SK-N-MC (cell line): ENCODE results near the gene TRIM25.

Experiments
- EZH2 ChIP-seq: fragments of 200-600 bp; sonication (generic); IDR thresholded peaks from one replicate; pipeline ENCODE4 v1.6.1; 2017; ENCODE audit warnings: antibody characterized with exemption
- POLR2AphosphoS5 ChIP-seq: IDR thresholded peaks from 2 replicates; pipeline ENCODE4 v1.6.1; 2012; ENCODE audit warnings: mild to moderate bottlenecking, low read depth, low read length, borderline replicate concordance

DNA sequence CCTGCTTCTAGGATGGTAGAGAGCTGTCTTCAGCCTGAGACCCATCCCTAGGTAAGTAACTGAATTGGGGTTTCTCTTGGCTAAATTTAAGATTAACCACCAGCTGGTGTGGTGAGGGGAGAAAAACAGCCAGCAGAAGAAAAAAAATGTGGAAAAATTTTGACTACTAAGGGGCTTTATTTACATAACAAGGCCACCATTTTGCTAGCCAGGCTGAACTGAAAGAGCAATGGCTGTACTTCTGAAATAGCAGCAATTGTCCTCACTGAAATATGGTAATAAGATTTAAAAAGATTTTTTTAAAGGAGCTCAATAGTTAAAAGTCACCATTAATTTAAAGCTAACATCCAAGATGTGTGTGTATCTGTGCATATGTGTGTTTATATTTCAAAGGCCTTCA lies 12.4 kb upstream of the TRIM25 start:
- TF ChIP-seq EZH2 (no peak), POLR2AphosphoS5 (no peak)
